Stomach (tissue), 9 donors: ENCODE results near the gene MMP14. TPM values are rescaled to one million over a fixed set of nuclear protein-coding genes. Genes with fewer than 3 reads are reported as not detected.
A peak's percentile ranks its signal among the peaks of the same experiment; 100 is the strongest.

Experiments
- DNase-seq, 2 donors: peaks; one replicate each; pipeline versions ENCODE4 v3.0.0 to v3.0.0-alpha.2; 2013 to 2019
- H3K27ac ChIP-seq, 5 donors: fragments of 200-600 bp in 4 of 5; sonication (generic) in 4 of 5; one replicate each; pipeline ENCODE4 v1.5.1; 2013 to 2019; ENCODE audit warnings: mild to moderate bottlenecking in 1 of 5, moderate library complexity in 1 of 5
- H3K27me3 ChIP-seq, 3 donors: fragments of 200-600 bp; sonication (generic); one replicate each; pipeline ENCODE4 v1.5.1; 2017 to 2019; ENCODE audit warnings: mixed run types in 1 of 3
- H3K36me3 ChIP-seq, 4 donors: fragments of 200-600 bp; sonication (generic); 1 replicate in 3 of 4; 2 replicates in 1 of 4; pipeline ENCODE4 v1.5.1; 2016 to 2019
- H3K4me1 ChIP-seq, 4 donors: fragments of 200-600 bp; sonication (generic); one replicate each; pipeline ENCODE4 v1.5.1; 2016 to 2019
- H3K4me3 ChIP-seq, 4 donors: fragments of 200-600 bp; sonication (generic) in 3 of 4; one replicate each; pipeline ENCODE4 v1.5.1; 2016 to 2019; ENCODE audit warnings: mild to moderate bottlenecking in 1 of 4
- H3K9me3 ChIP-seq, 4 donors: fragments of 200-600 bp; sonication (generic); one replicate each; pipeline ENCODE4 v1.5.1; 2016 to 2019
- CTCF ChIP-seq, 7 experiments: fragments of 450-650 bp in 4 of 7; fragments of 200-600 bp in 3 of 7; sonication (generic) in 3 of 7; IDR thresholded peaks; one replicate each; pipeline ENCODE4 v1.5.1; 2016 to 2019; ENCODE audit warnings: antibody characterized with exemption in 7 of 7, control low read depth in 2 of 7, mild to moderate bottlenecking in 1 of 7
- EP300 ChIP-seq: sonication (generic); formaldehyde crosslinking; IDR thresholded peaks from one replicate; pipeline ENCODE4 v1.6.1; 2017; ENCODE audit warnings: antibody characterized with exemption
- POLR2A ChIP-seq, 4 donors: fragments of 450-650 bp; IDR thresholded peaks; one replicate each; pipeline ENCODE4 v1.6.1; 2016; ENCODE audit warnings: antibody characterized with exemption in 4 of 4, control low read depth in 2 of 4, mild to moderate bottlenecking in 1 of 4, moderate library complexity in 1 of 4
- POLR2AphosphoS5 ChIP-seq, 3 donors: sonication (generic); formaldehyde crosslinking; IDR thresholded peaks; one replicate each; pipeline ENCODE4 v1.6.1; 2016; ENCODE audit warnings: antibody characterized with exemption in 3 of 3
- WGBS, 5 donors: extraction: QIAGEN DNeasy Blood & Tissue Kit in 3 of 5; methylation state at CpG; one replicate each; pipeline versions ENCODE4 v1.1.5 to v1.1.7; 2013 to 2018; 5-methylcytosine and 5-hydroxymethylcytosine counted together
- intact Hi-C: fragments of 100-400 bp; cut with DNase I; formaldehyde crosslinking; loops from one replicate; pipeline ENCODE4 v1.15.1; 2023; ENCODE audit warnings: low total_unique reads
- polyA plus RNA-seq, 3 donors: library from polyadenylated mRNA; stranded (reverse); fragments of 200-250 nt; gene quantifications; one replicate each; pipeline ENCODE4 v1.2.3, GENCODE V29; 2013
- total RNA-seq, 5 donors: library from RNA; depleted of rRNA; stranded (reverse); fragments of >200 nt; gene quantifications; one replicate each; pipeline versions ENCODE4 v1.1.0 to v1.2.3, GENCODE V29; 2014 to 2016
- donor health status: healthy with polysubstance abuse.
- donor health status: Bipolar disorder and iron deficiency.
- donor health status: healthy.

The MMP14 gene
- total and polyA plus RNA-seq, 8 donors = 14.7 to 104 (median 38.1) TPM

- Histone ChIP-seq H3K9me3 (no peaks in the 10 kb centered on the region), H3K27me3 (no peaks in the 10 kb centered on the region), H3K4me1 (peaks cover 9 to 17% (median 13%) of the 10 kb centered on the region in 4 donors), H3K36me3 (no peaks in the 10 kb centered on the region), H3K27ac (no peak overlapping the region), H3K4me3 (no peak overlapping the region)
- DNase-seq = no peak
- TF ChIP-seq CTCF (IDR thresholded peaks at IDR 0.05) = no peak
- TF ChIP-seq POLR2AphosphoS5 (IDR thresholded peaks at IDR 0.05) = no peak
- no peak for TF ChIP-seq EP300
- no peak for TF ChIP-seq POLR2A (IDR thresholded peaks at IDR 0.05)
- 54 to 67% (median 62%) methylated on average over 6 of the region's 6 CpGs for WGBS, 5 donors
- intact Hi-C loops = no loop called here
Measured at GRCh38 chr14:22865424-22866405, 29.3 kb downstream of the MMP14 start.

GRCh38 chr14:22866874-22867273 is 30.5 kb downstream of the MMP14 start:
- no peaks in the 10 kb centered on the region for H3K27me3 ChIP-seq
- TF ChIP-seq POLR2AphosphoS5 (IDR thresholded peaks at IDR 0.05) (no peak), EP300 (no peak), POLR2A (IDR thresholded peaks at IDR 0.05) (no peak), CTCF (IDR thresholded peaks at IDR 0.05) (no peak)
- H3K4me1 ChIP-seq = peaks cover 11 to 21% (median 15%) of the 10 kb centered on the region in 4 donors
- H3K4me3 ChIP-seq = no peak overlapping the region
- 94 to 98% (median 94%) methylated on average over 5 of the region's 5 CpGs for WGBS, 5 donors
- no peak overlapping the region for H3K27ac ChIP-seq
- no peaks in the 10 kb centered on the region for H3K36me3 ChIP-seq
- no peaks in the 10 kb centered on the region for H3K9me3 ChIP-seq
- no peak for DNase-seq
- intact Hi-C loops = no loop called here

- 0 to 6% (median 3%) methylated on average over 1 of the region's 1 CpG for WGBS, 5 donors
- Histone ChIP-seq H3K9me3 (no peaks in the 10 kb centered on the region), H3K27ac (peak overlapping the region; percentile 94 to 100 (median 99)), H3K36me3 (peaks cover 19 to 28% (median 28%) of the 10 kb centered on the region in 4 donors), H3K27me3 (no peaks in the 10 kb centered on the region), H3K4me3 (peak overlapping the region; percentile 70 to 99 (median 92)), H3K4me1 (peaks cover 25 to 53% (median 41%) of the 10 kb centered on the region in 4 donors)
- TF ChIP-seq POLR2AphosphoS5 (IDR thresholded peaks at IDR 0.05) (peak in 1 of 3 donors; percentile 51), EP300 (no peak)
- DNase-seq = no peak
- intact Hi-C loops = no loop called here
Measured at GRCh38 chr14:22870811-22871223, 34.4 kb downstream of the MMP14 start.

GRCh38 chr14:22871224-22872032 is 35.0 kb downstream of the MMP14 start, which contains the start of gene LRP10:
Gene LRP10, plus strand, starts transcription at chr14:22871740. Its CDS starts 564 bp downstream, at chr14:22872304.
- 0 to 2% (median 0%) methylated on average over 23 to 50 of the region's 50 CpGs for WGBS, 5 donors
- no peaks in the 10 kb centered on the region for H3K9me3 ChIP-seq
- H3K4me3 ChIP-seq = peak within 1 kb of the TSS; percentile 70 to 99 (median 92)
- H3K36me3 ChIP-seq = peaks cover 25 to 34% (median 34%) of the 10 kb centered on the region in 4 donors
- no peaks in the 10 kb centered on the region for H3K27me3 ChIP-seq
- peak; percentile 4 to 82 (median 73) for TF ChIP-seq POLR2AphosphoS5 (IDR thresholded peaks at IDR 0.05)
- peak in 1 of 4 donors; percentile 38 for TF ChIP-seq POLR2A (IDR thresholded peaks at IDR 0.05)
- no peak for TF ChIP-seq CTCF (IDR thresholded peaks at IDR 0.05)
- no peak for TF ChIP-seq EP300
- intact Hi-C loops = no loop called here
- H3K27ac ChIP-seq = peak within 1 kb of the TSS; percentile 94 to 100 (median 99)
- peak; percentile 96 to 97 for DNase-seq
- peaks cover 25 to 59% (median 46%) of the 10 kb centered on the region in 4 donors for H3K4me1 ChIP-seq
